VCaP (cell line): ENCODE measurements around the gene TULP1.
A peak's percentile ranks its signal among the peaks of the same experiment; 100 is the strongest.

ENCODE experiments used
- H3K27ac ChIP-seq: fragments of 450-650 bp; 2 replicates; pipeline ENCODE4 v1.5.1; 2017
- TF ChIP-seq, protein P1 (sequence below): fragments of 450-650 bp; conservative IDR thresholded peaks from 2 replicates; pipeline ENCODE4 v1.5.1; 2017; ENCODE audit warnings: mild to moderate bottlenecking, moderate library complexity

TULP1 gene

GRCh38 chr6:35491558-35492257 is 21.0 kb downstream of the TULP1 start:
- TF ChIP-seq, protein P1, sequence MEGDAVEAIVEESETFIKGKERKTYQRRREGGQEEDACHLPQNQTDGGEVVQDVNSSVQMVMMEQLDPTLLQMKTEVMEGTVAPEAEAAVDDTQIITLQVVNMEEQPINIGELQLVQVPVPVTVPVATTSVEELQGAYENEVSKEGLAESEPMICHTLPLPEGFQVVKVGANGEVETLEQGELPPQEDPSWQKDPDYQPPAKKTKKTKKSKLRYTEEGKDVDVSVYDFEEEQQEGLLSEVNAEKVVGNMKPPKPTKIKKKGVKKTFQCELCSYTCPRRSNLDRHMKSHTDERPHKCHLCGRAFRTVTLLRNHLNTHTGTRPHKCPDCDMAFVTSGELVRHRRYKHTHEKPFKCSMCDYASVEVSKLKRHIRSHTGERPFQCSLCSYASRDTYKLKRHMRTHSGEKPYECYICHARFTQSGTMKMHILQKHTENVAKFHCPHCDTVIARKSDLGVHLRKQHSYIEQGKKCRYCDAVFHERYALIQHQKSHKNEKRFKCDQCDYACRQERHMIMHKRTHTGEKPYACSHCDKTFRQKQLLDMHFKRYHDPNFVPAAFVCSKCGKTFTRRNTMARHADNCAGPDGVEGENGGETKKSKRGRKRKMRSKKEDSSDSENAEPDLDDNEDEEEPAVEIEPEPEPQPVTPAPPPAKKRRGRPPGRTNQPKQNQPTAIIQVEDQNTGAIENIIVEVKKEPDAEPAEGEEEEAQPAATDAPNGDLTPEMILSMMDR = no peak
- H3K27ac ChIP-seq = peak overlapping the region; percentile 15; the same call in 1 of the 2 replicates

DNA sequence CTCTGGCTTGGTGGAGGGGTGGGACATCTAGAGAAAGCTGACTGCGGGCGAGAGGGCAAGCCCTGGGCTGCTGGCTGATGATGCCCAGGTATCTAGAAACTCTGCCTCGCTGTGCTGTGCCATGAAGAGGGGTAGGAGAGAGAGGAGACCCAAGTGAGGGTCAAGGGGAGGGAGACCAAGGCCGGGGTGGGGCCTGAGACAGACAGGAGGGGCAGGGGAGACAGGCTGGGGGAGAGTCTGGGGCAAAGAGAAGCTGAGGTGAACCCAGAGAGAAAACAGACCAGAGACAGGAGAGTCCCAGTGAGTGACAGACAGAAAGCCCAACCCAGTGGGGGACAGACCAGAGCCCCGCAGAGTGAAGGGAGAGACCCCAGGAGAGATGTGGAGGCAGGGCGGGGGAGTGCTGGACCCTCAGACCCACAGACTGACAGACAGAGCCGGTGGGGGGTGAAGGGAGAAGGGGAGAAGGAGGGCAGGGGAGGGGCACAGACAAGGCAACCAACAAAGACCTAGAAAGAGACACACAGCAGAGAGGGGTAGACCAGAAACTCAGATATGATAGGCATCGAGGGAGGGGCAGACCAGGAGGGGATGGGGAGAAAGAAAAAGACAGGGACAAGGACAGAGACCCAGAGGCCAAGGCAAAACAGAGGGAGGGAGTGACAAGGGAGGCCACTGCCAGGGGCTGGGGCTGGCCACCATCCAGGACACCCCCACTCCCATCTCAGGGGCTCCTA is 21.7 kb downstream of the TULP1 start:
- peak overlapping the region; percentile 15; the same call in 1 of the 2 replicates for H3K27ac ChIP-seq
- TF ChIP-seq, protein P1 = no peak

DNA sequence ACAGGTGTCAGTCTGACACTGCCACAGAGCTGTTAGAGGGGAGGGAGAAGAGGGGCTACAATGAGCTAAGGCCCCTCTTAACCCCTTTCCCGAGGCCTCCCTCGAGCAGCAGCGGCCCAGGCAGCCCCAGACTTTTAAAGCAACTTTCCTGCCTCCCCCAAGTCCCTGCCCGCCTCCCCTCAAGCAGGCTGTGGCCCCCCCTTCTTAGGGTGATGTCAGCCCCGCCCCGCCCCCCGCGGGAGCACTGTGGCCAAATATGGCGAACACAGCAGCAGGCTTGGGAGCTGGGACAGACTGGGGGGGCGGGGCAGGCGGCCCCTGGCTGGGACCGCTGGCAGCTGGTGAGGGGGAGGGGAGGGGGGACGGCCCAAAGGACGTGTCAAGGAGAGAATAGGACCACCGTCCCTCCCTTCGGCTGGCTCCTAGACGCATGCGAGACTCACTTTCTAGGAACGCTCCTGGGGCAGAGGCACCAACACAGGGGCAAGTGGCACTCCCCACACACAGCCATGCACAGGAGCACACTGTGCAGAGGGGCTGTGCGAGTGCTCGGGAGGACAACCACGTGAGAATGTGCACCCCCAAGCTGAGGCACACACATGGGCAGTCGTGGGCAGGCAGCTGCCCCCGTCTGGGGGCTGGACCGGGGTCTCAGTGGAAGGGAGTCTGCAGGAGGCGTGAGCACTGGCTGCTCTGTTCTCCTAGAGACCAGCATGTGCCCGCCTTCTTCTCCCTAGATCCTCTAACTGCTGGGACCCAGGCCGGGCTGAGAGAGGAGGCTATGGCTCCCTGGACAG is 22.5 kb downstream of the TULP1 start:
- H3K27ac ChIP-seq = no peak overlapping the region; the same call in 1 of the 2 replicates

GRCh38 chr6:35489066-35489465 is 23.6 kb downstream of the TULP1 start:
- TF ChIP-seq, protein P1 = no peak
- peak overlapping the region; percentile 88 for H3K27ac ChIP-seq

More for the DNA sequence above, 22.5 kb downstream of the TULP1 start:
- TF ChIP-seq, protein P1 = no peak

DNA sequence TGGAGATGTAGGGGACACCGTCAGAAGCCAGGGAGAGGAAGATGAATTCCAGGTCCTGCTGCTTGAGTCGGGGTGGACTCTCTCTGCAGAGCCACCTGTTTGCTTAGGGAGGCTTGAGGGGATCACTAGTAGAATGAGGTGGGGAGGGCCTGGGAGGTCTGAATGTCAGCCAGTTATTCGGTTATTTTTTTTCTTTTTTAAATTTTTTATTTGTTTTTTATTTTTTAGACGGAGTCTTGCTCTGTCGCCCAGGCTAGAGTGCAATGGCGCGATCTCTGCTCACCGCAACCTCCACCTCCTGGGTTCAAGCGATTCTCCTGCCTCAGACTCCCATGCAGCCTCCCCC is 24.2 kb downstream of the TULP1 start:
- TF ChIP-seq, protein P1 = no peak
- peak overlapping the region; percentile 88 for H3K27ac ChIP-seq

DNA sequence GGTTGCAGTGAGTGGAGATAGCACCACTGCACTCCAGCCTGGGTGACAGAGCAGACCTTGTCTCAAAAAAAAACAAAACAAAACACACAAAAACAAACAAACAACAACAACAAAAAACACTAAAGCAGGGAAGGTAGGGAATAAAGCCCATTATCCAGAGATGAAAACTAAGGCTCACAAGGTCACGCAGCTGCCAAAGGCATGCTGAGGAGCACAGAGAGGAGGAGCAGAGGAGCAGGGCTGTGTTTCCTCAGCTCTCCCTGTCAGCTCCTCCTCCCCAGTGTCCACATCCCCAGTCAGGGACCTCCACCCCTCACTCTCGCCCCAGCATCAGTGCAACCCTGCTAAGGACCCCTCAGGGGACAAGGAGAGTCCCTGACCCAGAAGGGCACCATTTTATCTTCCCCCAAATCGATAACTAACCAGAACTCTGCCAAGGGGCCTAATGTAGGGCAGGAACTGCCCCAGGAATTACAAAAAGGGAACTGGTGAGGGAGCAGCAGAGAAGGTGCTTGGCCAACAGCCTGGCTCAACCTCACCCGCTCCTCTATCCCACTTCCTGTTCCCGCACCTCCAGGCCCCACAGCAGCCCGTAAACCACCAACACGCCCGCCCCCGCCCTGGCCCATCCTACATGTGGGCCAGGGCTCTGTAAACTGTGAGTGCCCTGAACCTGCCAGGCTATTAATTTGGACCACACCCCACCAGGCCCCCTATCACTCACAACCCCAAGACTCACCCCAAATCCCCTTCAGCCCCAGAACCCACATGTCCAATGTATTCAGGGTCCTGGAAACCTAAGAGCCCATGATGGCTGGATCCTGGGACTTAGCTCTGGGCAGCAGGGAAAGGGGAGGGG is 24.8 kb downstream of the TULP1 start:
- peak overlapping the region; percentile 88 for H3K27ac ChIP-seq

More for the DNA sequence above, 24.8 kb downstream of the TULP1 start:
- TF ChIP-seq, protein P1 = no peak
